Heart left ventricle (tissue), 13 donors: ENCODE data around the gene OR51G1.

ENCODE experiments used
- CTCF ChIP-seq, 12 donors: fragments of 200-600 bp; sonication (generic) in 4 of 12; IDR thresholded peaks; one replicate each; pipeline versions ENCODE4 v1.5.0 to v1.8.0; 2018 to 2022; ENCODE audit warnings: antibody characterized with exemption in 12 of 12, mild to moderate bottlenecking in 5 of 12
- POLR2A ChIP-seq, 2 donors: fragments of 450-650 bp; IDR thresholded peaks; one replicate each; pipeline ENCODE4 v1.6.1; 2017; ENCODE audit warnings: antibody characterized with exemption in 2 of 2, mild to moderate bottlenecking in 2 of 2, moderate library complexity in 2 of 2
- donor health status: ischemic (EF 13 %, LVEDD 7.1; RV severe dilation, severe dysfunction).
- donor health status: DM: no; HTN: yes; CAD: no.
- donor health status: DM: no; HTN: no; CAD: no.
- donor health status: ischemic (EF 25% LVEDD 6.9; RV normal size, moderate dysfunction).
- donor health status: ischemic (EF 25% LVEDD 5.7; RV mildly dilated, moderate dysfunction).
- donor health status: ischemic (EF 35%, LVEDD 5.7; RV mildly dilated, moderate dysfunction).
- donor health status: nonischemic (EF 11% LVEDD 7.7; RV severe dilation, severe dysfunction).
- donor health status: DM: yes; HTN: yes; CAD: no.
- donor health status: PGD.
- donor health status: ischemic (EF 29% LVEDD 5.4; RV normal size, mild dysfunction).
- donor health status: nonischemic (EF 23%, LVEDD 6.1; RV moderate dilation, normal function).

- TF ChIP-seq CTCF (IDR thresholded peaks at IDR 0.05) (no peak), POLR2A (IDR thresholded peaks at IDR 0.05) (no peak)
These were observed 20.7 kb downstream of the OR51G1 start, which contains the start of gene OR51A7 for GRCh38 chr11:4903484-4903883.
